ENCODE data around the gene DLGAP1.
A peak's percentile ranks its signal among the peaks of the same experiment; 100 is the strongest.

- TF ChIP-seq POLR2A (IDR thresholded peaks at IDR 0.05) (no peak), CTCF (IDR thresholded peaks at IDR 0.05) (peak; percentile 94 to 99 (median 96))
These were observed 683.8 kb downstream of the DLGAP1 start for GRCh38 chr18:3771121-3771971.

Data from right lobe of liver (tissue), 4 donors.